GM21390 (cell line): ENCODE results near the gene RAB7B.

ENCODE experiments used
- ATAC-seq: cut with Tn5 transposase; IDR thresholded peaks from one replicate; pipeline ENCODE4 v1.9.1; 2021; ENCODE audit not compliant: unreplicated experiment

Gene RAB7B

GRCh38 chr1:205950826-205951549 is 52.2 kb downstream of the RAB7B start:
- no peak for ATAC-seq

- no peak for ATAC-seq
These were observed 52.9 kb downstream of the RAB7B start for GRCh38 chr1:205950280-205950679.

GRCh38 chr1:205949753-205950152 is 53.4 kb downstream of the RAB7B start:
- no peak for ATAC-seq

DNA sequence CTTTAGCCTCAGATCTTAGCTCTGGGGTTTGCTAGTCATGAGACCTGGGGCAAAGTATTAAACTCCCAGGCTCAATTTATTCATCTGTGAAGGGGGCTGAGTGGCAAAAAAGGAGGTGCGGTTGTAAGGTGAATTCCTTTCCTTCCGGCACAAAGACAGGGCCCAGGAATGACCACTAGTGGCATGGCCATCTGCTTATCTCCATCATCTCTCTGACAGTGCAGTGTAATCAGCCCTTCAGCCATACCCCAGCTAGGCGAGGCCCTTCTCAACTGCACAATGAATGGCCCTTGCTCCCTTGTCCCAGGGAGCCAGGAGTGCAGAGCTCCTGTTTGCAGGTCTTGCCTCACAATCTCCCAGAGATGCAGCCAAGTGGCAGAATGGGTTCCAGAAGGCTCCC is 54.3 kb downstream of the RAB7B start:
- no peak for ATAC-seq

DNA sequence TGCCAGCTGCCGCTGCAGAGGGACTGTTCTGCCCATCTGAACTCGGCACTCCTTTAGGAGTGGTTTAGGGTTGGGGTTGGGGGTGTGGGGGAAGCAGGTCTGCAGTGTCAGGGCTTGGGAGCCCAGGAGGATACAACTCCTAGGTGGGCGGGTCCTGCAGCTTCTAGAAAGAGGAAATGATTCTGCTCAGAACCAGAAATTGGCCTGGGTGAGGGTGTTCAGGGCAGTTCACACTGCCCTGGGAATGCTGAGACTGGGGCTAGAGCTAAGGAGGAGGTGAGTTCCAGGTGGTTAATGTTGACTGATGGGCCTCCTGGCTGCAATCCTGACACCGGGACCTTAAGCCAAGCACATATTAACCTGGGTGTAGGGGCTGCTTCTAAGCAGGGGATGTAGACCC is 55.2 kb downstream of the RAB7B start:
- no peak for ATAC-seq

DNA sequence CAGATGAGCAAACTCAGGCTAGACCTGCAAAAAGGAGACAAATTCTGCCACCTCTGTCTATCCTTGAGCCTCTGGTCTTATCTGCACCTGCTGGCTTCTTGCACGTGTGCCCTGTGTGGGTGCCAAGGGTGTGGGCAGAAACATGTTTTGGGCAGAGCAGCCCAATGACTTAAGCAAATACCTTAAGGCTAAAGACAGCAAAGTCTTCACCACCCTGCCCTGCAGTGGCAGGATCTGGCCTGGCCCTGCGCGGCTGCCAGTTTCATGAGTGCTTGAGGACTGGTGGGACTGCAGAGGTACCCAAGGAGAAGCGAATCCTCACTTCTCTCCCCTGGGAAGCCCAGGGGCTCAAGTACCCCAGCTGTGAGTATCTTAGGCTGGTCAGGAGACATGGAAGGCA is 56.2 kb downstream of the RAB7B start:
- no peak for ATAC-seq

GRCh38 chr1:205945069-205945468 is 58.1 kb downstream of the RAB7B start:
- ATAC-seq: no peak

DNA sequence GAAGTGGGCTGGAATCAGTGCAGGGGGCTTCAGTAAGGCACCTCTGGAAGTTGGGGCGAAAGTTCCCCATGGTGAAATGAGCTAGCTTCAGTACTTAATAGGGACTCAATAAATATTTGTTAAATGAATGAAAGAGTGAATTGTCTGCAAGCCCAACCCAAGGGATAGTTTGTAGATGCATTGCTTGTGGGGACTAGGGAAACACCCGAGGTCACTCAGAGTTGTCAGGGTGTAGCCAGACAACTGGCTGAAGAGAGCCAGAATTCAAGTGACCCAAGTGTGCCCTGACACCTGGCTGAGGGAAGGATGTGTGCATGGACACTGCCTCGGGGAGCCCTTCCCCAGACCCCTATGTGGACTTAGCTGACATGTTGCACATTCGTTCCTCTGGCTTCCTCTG is 58.7 kb downstream of the RAB7B start:
- no peak for ATAC-seq

- no peak for ATAC-seq
These were observed 60.0 kb downstream of the RAB7B start, which contains the start of gene SLC26A9 for GRCh38 chr1:205943245-205943644. Gene SLC26A9 (minus strand): TSS chr1:205943456. CDS start chr1:205935820, 7,636 bp downstream.

- ATAC-seq: no peak
These were observed 60.5 kb downstream of the RAB7B start for GRCh38 chr1:205942631-205943159.

DNA sequence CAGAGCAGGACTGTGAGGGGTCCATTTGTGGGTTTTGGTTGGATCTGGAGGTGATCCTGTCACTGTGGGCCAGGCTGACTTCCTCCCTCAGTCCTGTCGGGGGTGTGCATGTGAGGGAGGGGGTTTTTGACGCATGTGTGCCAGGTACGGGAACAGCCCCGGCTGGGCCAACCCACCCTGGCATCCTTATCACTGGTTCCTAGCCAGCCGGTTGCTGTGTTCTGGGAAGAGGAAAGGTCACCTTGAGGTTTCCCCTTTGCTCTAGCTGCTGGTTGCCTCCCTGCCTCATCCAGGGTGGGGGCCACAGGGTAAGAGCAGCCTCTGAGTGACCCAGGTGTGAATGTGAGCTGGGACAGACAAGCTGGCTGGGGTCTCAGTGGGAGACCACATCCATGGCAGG is 62.5 kb downstream of the RAB7B start:
- no peak for ATAC-seq

- ATAC-seq: no peak
These were observed 63.4 kb downstream of the RAB7B start for GRCh38 chr1:205939690-205940330.

GRCh38 chr1:205938682-205939081 is 64.5 kb downstream of the RAB7B start:
- ATAC-seq: no peak

- no peak for ATAC-seq
These were observed 66.2 kb downstream of the RAB7B start for GRCh38 chr1:205936846-205937586.

DNA sequence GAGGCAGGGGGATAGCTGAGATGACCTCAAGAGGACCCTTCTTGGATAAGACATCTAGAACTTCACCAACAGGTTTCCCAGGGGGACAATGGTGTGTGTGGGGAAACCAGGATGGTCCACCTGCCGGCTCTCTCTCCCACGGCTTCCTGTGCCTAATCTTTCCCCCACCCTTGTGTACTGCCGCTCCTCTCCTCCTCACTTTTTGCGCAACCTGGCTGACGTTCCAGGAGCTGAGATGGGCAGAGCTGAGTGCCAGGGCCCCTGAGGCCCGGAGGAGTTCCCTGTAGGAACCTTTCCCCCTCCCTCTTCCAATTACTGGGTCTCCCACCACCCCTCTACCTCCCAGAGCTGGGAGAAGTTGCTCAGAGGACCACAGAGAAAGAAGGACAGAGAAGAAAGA is 66.9 kb downstream of the RAB7B start:
- no peak for ATAC-seq

GRCh38 chr1:205935869-205936268 is 67.3 kb downstream of the RAB7B start:
- no peak for ATAC-seq

DNA sequence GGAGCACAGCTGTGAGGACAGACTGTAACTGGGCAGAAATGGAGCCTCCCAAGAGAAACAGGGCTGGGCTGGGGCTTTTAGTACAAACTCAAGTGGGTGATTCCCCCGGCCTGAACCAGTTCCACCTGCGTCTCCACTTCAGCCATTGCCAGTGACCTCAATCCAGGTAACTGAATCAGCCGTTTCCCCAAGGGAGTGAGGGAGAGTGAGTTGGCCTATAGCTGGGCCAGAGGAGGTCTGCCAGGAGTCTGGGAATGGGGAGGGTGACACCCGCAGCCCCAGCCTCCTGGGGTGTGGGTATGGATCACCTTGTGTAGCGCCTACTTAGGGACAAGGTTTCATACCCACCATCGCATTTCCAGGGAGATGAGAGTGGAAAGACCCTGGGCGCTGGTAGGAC is 68.4 kb downstream of the RAB7B start:
- no peak for ATAC-seq

- no peak for ATAC-seq
These were observed 69.2 kb downstream of the RAB7B start for GRCh38 chr1:205933671-205934618.

GRCh38 chr1:205932776-205933175 is 70.4 kb downstream of the RAB7B start:
- no peak for ATAC-seq

DNA sequence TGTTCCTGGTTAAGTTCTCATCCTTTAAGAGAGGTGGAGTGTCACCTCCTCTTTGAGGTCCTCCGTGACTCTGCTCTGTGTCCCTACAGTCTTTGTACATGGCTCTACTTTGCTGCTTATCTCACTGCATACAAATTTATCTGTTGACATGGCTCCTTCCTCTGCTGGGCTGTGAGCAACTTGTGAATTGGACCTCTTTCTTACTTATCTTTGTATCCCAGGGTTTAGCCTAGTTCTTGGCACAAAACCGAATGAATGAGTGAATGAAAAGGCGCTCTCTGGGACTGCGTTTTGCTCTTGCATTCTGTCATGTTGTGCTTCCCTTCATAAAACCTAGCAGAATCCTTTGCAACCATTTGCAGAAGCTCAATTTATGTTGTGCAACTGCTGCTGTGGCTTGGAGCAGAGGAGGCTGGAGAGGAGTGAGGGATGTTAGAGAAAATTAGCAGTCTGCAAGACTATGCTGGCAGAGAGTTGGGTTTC is 72.4 kb downstream of the RAB7B start:
- no peak for ATAC-seq

DNA sequence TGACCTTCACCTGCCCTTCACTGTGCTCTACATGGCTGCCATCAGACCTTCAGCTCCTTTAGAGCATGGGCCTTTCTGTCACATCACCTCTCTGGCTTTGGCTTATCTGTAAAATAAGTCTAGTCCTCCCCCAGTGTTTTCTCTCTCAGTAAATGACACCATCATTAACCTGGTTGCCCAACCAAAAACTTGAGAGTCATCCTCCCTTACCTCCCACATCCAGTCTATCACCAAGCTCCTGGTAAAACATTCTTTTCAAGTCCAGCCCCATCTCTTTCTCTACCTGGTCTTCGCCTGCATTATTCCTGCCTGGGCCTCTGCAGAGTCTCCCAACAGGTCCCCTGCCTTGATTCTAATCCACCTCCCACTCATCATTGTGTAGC is 73.0 kb downstream of the RAB7B start:
- ATAC-seq: no peak
